GM21447 (cell line): ENCODE results near the gene DLX6.

Source experiments
- ATAC-seq: cut with Tn5 transposase; IDR thresholded peaks from one replicate; pipeline ENCODE4 v1.9.1; 2021; ENCODE audit not compliant: unreplicated experiment

The DLX6 gene

DNA sequence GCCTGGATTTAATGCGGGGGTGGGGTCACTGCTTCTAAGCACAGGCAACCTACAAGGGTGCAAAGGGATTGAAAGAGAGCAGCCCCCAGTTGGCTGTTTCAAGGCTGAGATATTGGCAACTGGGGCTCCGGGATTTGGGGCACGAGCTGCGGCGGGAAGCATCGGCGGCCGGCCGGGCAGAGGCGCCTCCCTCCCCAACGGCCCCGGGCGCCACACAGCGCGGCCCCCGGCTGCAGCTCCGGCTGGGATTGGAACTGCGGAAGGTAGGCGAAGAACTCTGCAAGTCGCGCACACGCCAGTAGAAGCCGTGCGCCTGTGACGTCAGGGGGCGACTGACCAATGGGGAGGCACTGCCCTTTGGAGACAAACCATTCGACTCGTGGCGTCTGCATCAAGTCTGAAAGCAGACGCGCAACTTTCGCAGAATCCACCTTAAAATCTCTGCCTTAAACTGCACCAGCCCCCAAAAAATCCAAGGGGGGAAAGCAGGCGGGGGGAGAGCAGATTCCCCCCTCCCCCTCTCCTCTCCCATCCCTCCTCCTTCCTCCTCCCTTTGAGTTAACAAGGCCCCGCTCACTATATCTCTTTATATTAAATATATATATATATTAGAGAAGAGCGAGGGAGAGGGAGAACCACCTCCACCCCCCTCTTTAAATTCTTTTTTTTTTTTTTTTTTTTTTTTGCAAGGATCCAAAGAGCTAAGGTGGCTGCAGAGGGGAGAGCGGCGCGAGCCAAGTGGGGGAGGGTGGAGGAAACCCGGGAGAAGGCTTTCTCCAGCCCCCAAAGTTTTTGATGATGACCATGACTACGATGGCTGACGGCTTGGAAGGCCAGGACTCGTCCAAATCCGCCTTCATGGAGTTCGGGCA lies at the start of gene DLX6:
Gene DLX6 (plus strand): TSS at position 371 of the 872 bp plus-strand sequence. CDS start 425 bp downstream, at position 796.
- peak; percentile 41 for ATAC-seq

DNA sequence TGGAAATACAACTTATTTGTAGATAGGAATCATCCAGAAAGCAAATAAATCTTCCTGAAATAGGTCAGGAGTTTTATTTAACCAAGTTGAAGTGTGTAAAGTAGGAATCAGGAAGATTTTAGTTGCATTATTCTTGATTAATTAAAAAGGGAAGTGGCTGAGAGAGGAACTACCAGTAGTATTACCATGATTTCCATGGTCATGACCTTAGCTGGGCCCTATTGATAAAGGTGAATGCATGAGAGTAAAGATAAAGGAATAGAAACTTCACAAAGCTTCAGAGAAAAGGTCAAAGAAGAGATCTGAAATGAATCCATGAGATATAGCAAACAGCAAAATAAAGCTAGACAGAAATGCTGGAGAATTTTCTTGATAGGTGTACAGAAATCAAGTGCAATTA lies 46.2 kb upstream of the DLX6 start:
- no peak for ATAC-seq

DNA sequence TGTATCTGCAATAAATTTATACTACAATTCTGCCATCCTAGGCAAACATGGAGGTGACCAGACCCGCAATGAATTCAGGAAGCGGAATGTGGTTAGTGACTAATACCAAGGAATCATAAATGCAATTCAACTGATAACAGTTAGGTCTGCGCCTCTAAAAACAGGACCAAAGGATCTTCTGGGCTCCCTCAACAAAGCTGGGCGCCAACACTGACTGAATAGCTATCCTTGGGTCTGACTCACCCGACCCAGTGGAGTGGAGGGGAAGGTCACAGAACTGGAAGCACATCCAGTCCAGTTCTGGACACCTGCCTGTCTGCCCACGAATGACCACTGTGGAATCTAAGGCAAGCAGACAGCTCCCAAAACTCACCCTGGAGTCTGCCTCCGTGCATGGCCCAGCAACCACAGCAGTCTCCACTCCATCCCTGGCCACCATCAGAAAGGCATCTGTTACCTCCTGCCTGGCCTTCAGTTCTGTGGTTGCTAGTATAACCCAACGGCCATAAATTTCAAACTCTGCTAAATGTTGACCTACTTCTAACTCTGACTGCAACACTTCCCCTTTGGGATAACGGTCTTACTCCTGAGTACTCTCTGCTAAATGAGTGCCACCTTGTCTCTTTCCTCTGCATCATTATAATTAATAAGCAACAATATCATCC lies 43.0 kb upstream of the DLX6 start:
- ATAC-seq: no peak

DNA sequence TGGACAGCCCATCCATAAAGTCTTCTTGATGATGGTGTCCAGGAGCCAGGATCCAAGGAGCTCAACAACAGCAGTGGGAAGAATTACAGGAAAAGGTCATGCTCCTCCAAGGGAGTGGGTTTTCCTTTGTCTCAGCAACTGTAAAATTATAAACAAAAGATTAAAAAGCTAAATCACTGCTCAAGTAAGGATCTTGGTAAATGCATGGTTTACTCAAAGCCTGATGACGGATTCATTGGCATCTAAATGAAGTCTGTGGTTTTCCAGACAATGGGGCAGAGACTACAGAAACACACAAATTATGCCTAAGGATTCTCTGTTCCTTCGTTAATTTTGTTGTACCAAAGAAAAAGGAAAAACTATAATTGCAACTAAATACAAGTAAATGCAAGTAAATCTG lies 36.4 kb upstream of the DLX6 start:
- no peak for ATAC-seq

GRCh38 chr7:96970739-96971138 lies 34.6 kb upstream of the DLX6 start:
- no peak for ATAC-seq

- ATAC-seq: no peak
Measured at GRCh38 chr7:96973986-96974385, 31.4 kb upstream of the DLX6 start.

GRCh38 chr7:96976106-96976505 lies 29.2 kb upstream of the DLX6 start:
- ATAC-seq: no peak

DNA sequence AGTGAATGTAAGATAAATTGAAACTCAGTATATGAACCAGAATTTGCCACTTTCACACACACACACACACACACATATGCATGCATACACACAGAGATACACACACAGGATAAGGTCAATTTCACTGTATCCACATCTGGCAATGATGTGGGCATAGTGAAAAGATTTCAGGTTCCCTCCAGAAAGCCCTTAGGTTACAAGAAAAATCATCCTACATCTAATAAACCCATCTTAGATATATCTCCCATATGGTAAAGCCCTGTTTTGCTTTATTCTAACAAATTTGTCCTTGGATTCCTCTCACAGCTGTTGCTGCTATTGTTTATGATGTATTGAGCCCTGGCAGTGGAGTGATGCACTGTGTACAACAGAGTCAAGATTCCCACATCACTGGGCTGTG lies 27.9 kb upstream of the DLX6 start:
- no peak for ATAC-seq

- no peak for ATAC-seq
Measured at GRCh38 chr7:96979551-96980276, 25.6 kb upstream of the DLX6 start.

- no peak for ATAC-seq
Measured at GRCh38 chr7:96982586-96982985, 22.8 kb upstream of the DLX6 start.

DNA sequence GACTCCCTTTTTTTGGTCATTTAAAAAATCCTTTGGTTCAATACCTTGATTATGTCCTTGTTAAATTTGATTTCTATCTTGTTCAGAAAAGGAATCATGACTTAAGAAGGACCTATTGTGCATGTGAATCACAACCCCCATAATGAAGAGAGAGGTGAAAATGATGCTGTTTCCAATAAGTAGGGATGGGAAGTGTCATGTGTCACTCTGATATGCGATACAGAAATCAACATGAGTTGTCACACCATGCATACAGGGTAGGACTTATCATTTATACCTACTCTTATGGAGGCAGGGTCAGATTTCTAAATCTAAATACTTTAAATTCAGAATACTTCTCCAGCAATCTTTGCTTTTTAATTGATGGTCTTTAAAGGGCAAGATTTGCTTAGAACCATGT lies 19.4 kb upstream of the DLX6 start:
- no peak for ATAC-seq

GRCh38 chr7:96986901-96987300 lies 18.5 kb upstream of the DLX6 start:
- ATAC-seq: no peak

- ATAC-seq: no peak
Measured at GRCh38 chr7:96987719-96988118, 17.6 kb upstream of the DLX6 start.

DNA sequence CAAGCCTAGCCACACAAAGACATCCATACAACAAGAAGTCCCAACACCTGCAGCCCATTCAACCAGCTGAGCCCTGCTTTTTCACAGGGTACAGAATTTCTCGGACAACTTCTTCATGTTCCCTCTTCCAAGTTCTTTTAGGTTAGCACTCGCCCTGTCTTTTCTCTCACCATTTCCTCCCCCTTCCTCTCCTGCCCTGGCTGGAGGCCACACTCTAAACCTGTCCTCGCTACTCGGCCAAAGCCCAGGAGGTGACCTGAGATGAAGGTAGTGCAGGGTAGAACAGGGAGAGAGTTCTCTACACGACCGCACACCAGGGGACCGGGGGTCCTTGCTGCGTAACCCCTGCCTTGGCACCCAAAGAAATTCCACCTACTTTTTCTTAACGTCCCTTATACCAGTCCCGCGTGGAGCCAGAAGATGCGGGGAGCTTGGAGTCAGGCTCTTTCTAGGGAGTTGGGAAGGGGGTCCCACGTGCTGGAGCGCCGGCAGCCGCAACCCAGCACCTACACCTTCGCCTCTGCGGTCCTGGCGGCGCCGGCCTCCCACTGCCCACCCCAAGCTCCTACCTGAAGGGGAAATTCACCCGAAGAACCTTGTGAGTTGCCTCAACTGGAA lies 16.0 kb upstream of the DLX6 start:
- ATAC-seq: no peak

DNA sequence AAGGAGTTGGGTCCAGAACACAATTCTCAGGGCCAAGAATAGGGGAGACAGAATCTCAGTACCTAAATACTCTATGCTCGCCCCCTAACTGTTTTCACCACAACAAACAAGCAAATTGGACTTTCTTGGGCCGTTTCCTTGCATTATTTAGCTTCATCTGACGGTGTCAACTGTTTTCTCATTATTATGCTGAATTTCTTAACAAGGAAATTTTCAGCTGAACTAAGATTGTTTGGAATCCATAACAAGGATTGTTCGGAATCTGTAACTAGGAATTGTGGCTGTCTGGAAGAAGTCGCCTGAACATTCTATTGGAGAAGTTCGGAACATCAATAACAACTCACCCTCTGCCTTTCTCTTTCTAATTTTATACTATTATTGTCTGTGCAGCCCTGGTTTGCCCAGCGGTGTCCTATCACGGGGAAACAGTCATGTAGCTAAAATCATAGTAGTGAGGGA lies 15.5 kb upstream of the DLX6 start:
- no peak for ATAC-seq

- no peak for ATAC-seq
Measured at GRCh38 chr7:96991546-96992191, 13.7 kb upstream of the DLX6 start.

DNA sequence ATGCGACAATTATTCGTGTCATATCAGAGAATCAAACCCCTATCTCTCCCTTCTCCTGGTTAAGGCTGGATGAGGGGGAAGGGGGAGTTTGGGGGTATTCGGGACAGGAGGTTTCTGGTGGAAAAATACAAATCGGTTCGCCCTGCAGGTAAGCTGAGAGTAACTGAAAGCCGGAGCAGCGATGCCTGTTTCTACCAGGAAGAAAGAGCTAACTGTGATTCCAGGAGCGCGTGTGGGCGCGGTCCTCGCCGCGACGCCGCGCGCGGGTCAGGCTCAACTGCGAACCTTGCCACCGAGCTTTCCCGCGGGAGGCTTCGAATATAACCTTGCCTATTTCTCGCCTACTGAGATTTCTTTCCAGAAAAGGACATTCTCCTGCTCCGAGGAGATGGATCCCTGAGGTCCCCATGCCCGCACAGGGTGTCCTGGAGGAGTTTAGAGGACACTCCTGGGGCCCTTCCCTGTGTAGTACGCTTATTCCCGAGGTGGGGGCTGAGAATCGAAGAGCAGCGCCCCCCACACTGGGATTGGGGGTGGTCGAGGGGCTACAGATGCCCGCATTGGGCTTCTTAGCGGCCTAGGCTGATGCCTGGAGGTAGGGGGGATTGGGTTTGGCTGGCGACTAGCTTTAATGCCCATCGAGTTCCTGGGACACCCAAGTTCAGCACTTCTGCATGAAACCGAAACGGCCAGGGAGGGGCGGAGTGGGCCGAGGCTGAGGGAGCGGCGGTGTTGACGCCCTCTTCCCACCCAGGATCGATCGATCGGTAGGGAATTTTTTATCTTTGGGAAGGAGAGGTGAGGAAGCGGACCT lies 13.0 kb upstream of the DLX6 start:
- no peak for ATAC-seq

- no peak for ATAC-seq
Measured at GRCh38 chr7:96993094-96993865, 12.1 kb upstream of the DLX6 start.

GRCh38 chr7:96993980-96994379 lies 11.4 kb upstream of the DLX6 start:
- ATAC-seq: no peak
